Fibroblast of skin of left quadriceps (primary cell): Measurements from ENCODE around the gene CEP126.
"Not testable (repeated sequence)": the region's sequence is repeated elsewhere in the genome, so short reads cannot be mapped to it uniquely, and the experiment has no call there.

ENCODE experiments used
- DNase-seq, 2 experiments: peaks; one replicate each; pipeline ENCODE4 v3.0.0-alpha.2; 2013; ENCODE audit warnings: low read depth in 2 of 2

Gene CEP126

GRCh38 chr11:101923554-101923953 is 8.7 kb downstream of the CEP126 start:
- no peak for DNase-seq

- no peak for DNase-seq
Observed at GRCh38 chr11:101929294-101929915, 14.6 kb downstream of the CEP126 start.

- no peak for DNase-seq
Observed at GRCh38 chr11:101931692-101932091, 16.9 kb downstream of the CEP126 start.

- DNase-seq, result no peak
Observed at GRCh38 chr11:101940901-101941520, 26.2 kb downstream of the CEP126 start.

- DNase-seq, result no peak
Observed at GRCh38 chr11:101944923-101945322, 30.1 kb downstream of the CEP126 start.

- no peak for DNase-seq
Observed at GRCh38 chr11:101945448-101945847, 30.6 kb downstream of the CEP126 start.

GRCh38 chr11:101949680-101950220 is 34.9 kb downstream of the CEP126 start:
- no peak for DNase-seq

GRCh38 chr11:101955278-101955677 is 40.5 kb downstream of the CEP126 start:
- no peak for DNase-seq

GRCh38 chr11:101955701-101956100 is 40.9 kb downstream of the CEP126 start:
- no peak for DNase-seq

- no peak for DNase-seq
Observed at GRCh38 chr11:101960231-101960630, 45.4 kb downstream of the CEP126 start.

- DNase-seq, result not testable (repeated sequence)
Observed at GRCh38 chr11:101964200-101964599, 49.4 kb downstream of the CEP126 start.

GRCh38 chr11:101974255-101974654 is 59.4 kb downstream of the CEP126 start:
- DNase-seq, result no peak

GRCh38 chr11:101974771-101975170 is 60.0 kb downstream of the CEP126 start:
- DNase-seq, result no peak

- DNase-seq, result no peak
Observed at GRCh38 chr11:101975734-101976133, 60.9 kb downstream of the CEP126 start.

GRCh38 chr11:101987370-101987769 is 72.6 kb downstream of the CEP126 start:
- DNase-seq, result no peak

- DNase-seq, result no peak
Observed at GRCh38 chr11:101993172-101993571, 78.4 kb downstream of the CEP126 start.

GRCh38 chr11:101994052-101994469 is 79.3 kb downstream of the CEP126 start:
- not testable (repeated sequence) for DNase-seq

GRCh38 chr11:101996111-101996510 is 81.3 kb downstream of the CEP126 start:
- DNase-seq, result no peak

GRCh38 chr11:102001657-102002338 is 87.0 kb downstream of the CEP126 start:
- no peak for DNase-seq

- no peak for DNase-seq
Observed at GRCh38 chr11:102004220-102004619, 89.4 kb downstream of the CEP126 start.

- DNase-seq, result no peak
Observed at GRCh38 chr11:102005306-102005705, 90.5 kb downstream of the CEP126 start.

GRCh38 chr11:102006835-102007566 is 92.2 kb downstream of the CEP126 start:
- DNase-seq, result no peak
